IPS-NIHi7 (cell line): Measurements from ENCODE around the gene C6orf47.

Source experiments
- DNase-seq: peaks from one replicate; pipeline ENCODE4 v3.0.0; 2012; ENCODE audit warnings: mixed read lengths; ENCODE audit errors: extremely low spot score

Gene C6orf47

DNA sequence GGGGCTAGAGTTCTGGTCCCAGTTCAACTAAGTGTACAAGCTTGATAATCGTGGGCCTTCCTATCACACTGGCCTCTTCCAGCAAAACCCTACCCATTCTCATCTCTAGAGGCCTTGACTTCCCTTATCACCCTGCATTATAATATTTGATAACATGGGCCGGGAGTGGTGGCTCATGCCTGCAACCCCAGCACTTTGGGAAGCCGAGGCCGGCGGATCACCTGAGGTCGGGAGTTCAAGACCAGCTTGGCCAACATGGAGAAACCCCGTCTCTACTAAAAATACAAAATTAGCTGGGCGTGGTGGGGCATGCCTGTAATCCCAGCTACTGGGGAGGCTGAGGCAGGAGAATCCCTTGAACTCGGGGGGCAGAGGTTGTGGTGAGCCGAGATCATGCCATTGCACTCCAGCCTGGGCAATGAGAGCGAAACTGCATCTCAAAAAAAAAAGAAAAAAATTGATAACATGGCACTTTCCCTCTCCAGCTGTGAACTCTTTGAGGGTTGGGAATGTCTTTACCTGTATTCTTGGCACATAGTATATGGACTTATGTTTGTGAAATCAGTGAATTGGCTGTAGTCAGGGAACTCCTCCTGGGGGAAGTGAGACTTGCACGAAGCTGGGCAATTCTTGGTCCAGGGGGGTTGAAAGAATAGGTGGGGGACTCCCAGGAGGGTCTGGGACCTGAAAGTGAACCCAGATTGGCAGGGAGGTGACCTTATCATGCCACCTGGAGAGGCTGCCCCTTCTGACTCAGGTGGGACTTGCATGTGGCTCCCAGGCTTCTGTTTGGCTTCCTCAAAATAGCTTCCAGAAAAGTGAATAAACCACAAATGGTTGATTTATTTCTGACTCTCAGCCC, 915 bp upstream of the C6orf47 start:
- DNase-seq = no peak

DNA sequence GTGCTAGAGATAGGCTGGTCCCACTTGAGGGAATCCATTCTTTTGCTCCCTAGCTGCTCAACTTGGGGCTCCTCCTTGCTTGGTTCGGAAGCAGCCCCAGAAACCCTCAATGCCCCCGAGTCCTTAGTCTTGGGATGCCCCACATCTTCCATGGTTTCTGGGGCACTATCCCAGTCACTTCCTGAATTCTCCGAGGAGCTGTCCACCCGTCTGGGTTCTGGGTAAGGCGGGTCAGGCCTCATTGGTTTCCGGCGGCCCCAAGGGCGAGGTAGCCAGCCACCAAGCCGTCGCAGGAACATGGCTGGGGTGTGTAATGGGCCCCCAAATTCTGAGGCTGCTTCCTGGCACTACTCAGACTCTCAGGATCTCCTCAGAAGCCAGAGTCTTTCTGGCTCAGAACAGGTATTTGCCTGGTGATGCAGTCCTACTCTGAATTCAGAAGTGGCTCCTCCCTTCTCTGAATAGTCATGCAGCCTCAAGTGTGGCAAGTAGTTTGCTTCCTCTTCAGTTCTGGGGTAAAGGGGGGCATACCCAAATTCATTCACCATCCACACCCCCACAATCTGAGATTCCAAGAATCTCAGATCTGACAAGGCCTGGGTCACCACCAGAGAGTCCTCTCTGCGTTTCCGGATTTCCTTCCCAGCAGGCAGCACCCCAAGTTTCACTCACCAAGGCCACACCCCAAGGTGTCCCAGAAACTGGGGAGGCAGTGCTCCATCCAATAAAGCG, 763 bp downstream of the C6orf47 start:
- DNase-seq = peak; percentile 45

DNA sequence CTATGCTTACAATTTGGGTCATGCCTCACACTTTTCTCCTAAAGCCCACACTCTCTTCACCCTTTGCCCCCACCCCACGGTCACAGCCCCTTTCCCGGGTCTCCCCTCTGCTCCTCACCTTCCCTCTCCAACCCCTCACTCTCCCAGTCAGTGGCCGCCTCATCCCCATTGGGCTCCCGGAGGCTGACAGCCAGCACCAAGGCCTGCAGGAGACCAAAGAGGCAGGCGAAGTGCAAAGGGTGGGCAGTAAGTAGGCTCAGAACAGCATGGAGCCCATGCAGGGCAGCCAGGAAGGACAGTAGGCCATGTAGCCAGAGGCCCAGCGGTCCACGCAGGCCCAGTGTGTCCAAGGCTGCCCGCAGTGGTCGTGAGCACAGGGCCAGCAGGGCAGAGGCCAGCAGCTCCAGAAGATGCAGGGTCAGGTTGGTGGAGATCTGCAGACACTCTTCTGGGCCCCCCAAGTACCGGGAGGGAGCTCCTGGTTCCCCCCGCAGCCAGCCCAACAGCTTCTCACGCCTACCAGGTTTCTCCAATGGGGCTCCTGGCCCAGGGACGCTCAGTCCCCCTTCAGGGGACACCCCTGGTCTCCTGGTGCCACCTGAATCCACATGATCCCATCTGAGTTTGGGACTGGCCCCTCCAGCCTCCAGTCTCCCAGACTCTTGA, 1.5 kb downstream of the C6orf47 start:
- DNase-seq = no peak

DNA sequence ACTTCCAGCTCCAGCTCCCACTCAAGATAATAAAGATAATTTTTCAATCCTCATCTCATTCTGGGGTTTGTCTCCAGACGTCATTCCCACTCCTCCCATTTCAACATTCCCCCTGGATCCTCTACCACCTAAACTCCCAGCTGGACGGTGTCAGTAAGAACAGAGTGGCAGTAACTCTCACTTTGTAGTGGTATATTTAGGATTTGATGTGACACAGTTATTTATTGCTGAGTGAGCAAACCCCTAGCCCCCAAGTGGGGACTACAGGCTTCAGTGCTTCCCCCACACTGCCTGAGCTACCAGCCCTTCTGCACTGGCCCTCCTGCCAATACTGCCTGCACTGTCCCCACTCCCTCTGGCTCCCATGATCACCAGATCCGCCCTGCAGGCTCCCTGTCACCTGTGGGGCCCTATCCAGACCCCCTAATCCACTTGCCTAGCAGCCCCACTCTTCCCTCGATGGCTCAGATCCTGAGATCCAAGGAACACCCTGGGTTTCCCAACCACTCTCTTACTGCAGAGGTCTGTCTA, 2.4 kb downstream of the C6orf47 start:
- DNase-seq = no peak

DNA sequence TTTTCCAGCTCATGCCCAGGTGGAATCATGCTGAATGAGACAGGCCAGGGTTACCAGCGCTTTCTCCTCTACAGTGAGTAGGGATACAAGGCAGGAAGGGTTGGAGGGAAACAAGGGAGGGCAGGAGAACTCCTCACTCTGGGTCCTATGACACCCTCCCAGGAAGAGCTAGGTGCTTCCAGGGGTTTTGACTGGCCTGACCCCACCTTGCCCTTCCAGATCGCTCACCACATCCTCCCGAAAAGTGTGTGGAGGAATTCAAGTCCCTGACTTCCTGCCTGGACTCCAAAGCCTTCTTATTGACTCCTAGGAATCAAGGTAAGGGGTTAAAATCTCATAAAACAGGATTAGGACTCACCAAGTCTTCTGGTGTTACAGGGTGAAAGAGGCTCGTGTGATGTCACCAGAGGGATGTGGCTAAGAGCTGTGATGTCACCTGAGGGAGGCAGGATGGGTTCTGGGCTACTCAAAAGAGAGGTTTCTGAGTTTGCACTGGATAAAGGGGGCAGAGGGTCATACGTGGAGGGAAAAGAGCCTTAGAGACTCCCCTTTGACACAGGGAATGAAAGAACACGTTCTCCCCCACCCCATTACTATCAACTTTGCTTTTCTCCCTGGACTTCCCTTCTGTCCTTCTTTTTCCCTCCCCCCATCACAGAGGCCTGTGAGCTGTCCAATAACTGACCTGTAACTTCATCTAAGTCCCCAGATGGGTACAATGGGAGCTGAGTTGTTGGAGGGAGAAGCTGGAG, 3.0 kb downstream of the C6orf47 start:
- no peak for DNase-seq

DNA sequence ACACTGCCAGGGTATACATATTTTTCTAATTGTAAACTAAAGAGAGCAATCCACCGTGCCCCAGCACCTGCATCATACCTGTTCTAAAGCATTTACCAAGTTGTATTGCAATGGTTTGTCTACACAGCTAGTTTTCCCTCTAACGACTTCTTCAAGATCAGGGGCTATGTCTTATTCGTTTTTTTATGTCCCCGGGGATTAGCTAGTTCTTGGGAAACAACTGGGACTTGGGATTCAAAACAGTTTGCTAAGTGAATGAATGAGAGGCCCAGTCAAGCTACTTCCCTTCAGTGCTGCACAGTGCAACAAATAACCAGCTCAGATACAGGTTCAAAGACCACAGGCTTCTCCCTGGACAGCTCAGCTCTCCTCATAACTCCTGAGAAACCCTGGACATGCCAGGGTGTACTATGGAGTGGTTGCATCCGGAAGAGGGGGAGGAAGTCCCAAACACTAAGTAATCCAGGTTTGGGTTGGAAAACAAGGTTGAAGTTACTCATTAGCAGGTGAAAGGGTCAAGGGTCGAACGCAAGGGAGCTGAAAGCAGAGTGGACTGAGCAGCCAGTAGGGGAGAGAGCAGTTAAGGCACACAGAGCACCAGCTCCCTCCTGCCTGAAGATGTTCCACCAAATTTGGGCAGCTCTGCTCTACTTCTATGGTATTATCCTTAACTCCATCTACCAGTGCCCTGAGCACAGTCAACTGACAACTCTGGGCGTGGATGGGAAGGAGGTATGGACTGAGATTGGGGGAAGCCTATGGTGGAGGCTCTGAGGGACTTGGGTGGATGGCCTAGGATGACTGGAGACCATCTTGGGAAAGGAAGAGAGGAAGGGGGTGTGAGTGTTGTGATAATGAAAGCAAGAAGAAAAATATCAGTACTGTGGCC, 5.0 kb downstream of the C6orf47 start, which contains the start of gene APOM:
APOM (plus strand) TSS at position 546 of the 889 bp plus-strand sequence; CDS start at position 619, 73 bp downstream.
- DNase-seq = no peak

DNA sequence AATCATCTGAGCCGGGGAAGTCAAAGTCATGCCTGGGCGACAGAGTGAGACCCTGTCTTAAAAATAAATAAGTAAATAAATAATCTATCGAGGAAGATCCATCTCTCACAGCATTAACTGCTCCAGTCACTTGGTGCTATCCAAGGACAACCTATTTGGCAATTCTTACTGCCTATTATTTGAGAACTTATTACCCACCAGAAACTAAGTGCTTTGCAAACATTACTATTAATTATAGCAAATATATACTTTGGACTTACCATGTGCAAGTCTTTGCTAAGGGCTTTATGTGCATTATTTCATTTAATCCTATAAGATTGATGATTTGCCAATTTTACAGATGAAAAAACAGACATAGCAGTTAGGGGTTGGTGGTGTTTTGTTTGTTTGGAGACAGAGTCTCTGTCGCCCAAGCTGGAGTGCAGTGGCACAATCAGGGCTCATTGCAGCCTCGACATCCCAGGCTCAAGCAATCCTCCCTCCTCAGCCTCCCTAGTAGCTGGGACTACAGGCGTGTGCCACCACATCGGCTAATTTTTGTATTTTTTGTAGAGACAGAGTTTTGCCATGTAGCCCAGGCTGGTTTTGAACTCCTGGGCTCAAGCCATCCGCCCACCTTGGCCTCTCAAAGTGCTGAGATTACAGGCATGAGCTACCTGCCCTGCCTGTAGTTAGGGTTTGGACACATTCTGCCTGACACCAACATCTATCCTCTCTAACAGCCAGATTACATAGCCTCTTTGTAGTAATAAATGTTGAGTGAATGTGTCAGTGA, 5.8 kb downstream of the C6orf47 start:
- no peak for DNase-seq

DNA sequence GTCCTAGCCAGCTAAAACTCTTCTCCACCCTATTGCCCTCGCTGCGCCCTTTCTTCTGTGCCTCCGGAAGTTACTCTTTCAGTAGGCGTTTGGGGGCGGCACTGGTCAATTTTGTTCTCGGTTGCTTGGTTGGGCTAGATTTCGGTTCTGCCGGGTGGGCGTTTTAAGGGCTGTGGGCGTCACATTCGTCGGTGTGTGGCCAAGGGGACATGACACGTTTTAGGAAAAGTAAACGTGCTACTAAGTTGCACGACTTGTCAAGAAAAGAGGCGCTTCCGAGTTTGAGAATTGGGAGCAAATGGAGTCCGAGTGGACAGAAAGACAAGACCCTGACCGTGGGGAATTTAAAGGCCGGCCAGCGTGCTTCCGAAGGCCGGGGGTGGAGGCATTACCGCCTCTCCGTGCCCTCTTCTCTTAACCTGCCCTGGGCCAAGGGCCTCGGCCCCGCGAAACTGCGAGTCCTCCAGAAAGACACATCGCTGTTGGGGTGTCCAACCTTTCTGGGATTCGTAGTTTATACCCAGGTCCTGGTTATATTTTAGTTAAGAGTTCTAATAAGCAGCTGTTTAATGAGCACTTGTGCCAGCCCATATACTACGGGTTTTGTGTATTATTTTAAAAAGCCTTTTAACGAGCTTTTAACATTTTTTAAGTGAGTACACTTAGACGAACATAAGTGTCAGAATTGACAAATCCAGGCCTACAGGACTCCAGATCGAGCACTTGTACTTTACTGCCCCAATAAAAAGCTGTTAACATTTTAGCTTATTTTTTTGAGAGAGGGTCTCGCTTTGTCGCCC, 7.5 kb downstream of the C6orf47 start:
- DNase-seq = peak; percentile 89

DNA sequence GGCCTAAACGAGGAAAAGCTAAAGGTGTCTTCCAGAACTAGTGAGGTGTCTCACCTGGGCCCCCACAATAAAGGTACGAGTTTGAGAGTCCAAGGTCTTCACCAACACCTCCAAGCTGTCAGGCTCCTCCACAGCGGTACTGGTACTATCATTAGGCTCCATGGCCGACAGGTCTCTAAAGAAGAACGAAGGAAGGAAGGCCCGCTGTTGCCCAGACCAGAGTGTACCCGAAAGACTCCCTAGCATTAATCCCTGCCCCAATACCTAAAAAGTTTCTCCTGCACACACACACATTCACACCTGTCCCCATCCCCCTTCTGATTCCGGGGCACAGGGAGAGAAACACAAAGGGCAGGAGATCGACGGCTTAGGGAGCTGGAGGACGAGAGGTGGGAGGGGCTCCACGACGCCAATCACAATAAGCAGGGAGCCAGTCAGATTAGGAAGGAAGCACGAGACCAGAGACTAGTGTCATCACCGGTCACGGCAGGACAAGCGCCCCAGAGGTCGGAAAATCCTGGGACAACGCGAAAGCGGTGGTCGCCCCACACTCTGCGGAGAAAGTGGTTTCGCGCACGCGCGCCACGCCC, 8.9 kb downstream of the C6orf47 start:
- peak; percentile 90 for DNase-seq

DNA sequence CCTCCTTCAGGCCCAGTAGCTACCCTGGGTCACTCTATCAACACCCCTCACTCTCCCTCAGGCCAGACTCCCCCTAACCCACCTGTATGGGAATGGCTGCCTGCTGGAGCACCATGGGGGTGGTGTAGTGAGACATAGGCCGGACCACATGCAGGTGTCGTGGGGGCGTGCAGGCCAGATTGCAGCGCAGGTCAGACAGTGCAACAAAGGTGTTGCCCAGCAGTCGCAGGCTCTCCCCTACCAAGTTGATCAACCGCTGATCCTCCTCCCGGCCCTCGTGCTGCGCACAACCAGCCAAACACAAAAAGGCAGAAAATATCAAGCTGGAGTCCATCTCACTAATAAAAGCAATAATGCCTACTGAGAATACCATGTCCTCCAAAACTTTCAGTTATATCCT, 15.3 kb downstream of the C6orf47 start:
- no peak for DNase-seq

DNA sequence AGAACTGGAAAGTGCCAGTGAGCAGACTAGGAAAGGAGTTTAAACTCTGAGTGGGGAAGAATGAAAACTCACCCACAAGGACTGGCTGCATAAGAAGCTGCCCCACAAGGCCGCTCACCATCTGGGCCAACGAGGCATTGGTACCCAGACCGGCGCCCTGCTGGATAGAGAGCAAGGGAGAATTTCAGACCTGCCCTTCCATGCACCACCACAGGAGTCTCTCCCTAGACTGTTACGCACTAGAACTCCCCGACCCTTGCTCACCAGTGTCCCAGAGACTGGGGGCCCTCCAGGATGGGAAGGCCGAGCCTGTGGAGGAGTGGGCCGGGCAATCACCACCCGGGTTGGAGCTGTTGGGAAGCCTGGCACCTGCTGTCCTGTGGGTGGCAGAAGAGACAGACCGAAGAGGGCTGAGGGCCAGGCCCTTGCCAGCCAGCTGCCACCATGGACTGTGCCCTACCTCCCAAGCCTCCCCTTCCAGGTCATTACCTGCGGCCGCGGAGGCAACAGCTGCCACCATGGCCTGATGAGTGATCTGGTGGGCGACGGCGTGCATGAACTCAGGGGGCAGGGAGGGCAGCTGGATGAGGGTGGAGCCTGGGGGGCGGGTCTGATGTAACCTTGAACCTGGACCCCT, 16.6 kb downstream of the C6orf47 start:
- DNase-seq = no peak

DNA sequence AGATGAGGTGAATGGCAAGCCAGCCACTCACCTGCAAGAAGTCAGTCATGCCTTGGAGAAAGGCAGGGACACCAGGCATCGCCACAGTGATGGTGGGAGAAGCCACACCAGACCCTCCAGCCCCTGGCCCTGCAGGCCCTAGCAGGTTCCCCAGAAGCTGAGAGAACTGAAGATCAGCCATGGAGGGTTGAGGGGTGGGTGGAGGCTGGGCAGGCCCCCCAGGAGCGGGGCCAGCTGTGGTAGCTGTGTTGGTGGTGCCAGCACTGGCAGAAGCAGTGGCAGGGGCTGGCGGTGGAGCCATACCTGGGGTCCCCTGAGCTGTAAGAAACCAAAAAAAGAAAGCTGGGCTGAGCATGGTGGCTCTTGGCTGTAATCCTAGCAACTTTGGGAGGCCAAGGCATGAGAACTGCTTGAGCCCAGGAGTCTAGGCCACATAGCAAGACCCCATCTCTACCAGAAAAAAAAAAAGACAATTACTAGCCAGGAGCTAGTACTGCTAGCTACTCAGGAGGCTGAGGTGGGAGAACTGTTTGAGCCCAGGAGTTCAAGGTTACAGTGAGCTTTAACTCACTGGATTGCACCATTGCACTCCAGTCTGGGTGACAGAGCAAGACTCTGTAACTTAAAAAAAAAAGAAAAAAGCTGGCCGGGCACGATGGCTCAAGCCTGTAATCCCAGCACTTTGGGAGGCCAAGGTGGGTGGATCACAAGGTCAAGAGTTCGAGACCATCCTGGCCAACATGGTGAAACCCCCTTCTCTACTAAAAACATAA, 17.6 kb downstream of the C6orf47 start:
- DNase-seq = no peak

DNA sequence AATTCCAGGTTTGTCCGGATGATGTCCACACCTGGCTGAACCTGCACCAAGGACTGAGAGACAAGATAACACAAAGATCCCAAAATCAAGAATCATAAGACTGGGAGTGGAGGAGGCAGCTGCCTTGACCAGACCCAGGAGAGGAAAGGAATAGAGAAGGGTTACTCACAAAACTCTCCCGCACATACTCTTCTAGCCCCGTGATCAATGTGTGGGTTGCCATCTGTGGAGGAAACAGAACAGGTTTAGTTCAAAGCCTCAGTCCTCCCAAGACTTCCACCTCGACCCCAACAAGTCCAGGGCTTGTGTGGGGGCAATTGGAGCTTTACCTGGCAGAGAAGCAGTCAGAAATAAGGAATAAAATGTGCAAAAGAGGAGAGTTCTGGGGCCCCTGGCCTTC, 19.2 kb downstream of the C6orf47 start:
- no peak for DNase-seq

DNA sequence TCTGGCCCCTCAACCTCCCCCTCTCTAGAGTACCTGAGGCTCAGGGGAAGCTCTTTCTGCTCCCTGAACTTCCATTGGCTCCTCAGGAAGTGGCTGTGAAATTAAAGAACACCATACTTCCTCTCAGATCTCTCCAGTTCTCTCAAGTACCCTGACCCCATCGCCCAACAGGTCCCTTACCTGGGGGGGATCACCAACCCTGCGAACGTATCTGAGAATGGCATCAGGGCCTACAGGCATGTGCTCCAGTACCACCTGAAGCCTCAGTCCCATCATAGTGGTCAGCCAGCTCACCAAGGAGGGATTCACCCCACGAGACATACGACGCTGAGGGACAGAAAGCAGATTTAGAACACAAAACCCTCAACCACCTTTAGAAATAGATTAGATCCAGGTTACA, 20.0 kb downstream of the C6orf47 start:
- no peak for DNase-seq

DNA sequence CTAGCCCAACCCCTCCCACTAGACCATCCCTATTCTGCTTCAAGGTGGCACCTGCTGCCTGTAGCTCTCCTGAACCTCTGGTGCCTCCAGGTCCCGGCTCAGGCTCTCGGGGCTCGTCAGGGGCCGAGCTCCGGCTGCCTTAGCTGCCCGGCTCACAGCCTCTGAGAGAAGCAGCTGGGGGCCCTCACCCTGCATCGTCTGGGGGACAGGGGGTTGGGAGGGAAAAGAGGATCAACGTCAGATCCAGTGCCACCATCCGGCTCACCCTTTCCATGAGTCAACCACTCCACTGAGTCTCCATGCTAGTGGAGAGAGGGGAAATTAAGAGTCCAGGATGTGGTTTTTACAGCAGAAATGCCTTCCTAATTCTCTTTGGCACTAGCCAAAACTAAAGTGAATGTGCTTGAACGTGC, 21.1 kb downstream of the C6orf47 start:
- DNase-seq = no peak

DNA sequence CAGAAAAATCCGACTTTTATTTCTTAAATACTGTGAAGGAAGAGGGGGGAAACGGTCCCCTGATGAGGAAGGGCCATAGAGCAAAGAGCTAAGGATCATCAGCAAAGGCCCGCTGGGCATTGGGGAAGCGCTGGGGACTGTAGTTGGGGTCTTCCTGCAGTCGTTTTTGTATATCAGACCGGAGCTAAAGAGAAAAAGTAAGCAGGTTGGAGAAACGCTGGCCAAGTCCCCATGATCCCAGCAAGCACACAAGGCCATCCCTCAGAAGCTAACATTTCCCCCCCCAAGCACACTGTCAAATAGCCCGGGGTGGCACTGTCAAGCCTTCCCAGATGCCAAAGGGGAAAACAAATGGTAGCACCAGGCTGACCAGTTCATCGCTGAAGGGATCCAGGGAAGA, 21.5 kb downstream of the C6orf47 start:
- DNase-seq = no peak
